Measurements from ENCODE around the gene POM121.
"Not testable (repeated sequence)": the region's sequence is repeated elsewhere in the genome, so short reads cannot be mapped to it uniquely, and the experiment has no call there.

Gene POM121

DNA sequence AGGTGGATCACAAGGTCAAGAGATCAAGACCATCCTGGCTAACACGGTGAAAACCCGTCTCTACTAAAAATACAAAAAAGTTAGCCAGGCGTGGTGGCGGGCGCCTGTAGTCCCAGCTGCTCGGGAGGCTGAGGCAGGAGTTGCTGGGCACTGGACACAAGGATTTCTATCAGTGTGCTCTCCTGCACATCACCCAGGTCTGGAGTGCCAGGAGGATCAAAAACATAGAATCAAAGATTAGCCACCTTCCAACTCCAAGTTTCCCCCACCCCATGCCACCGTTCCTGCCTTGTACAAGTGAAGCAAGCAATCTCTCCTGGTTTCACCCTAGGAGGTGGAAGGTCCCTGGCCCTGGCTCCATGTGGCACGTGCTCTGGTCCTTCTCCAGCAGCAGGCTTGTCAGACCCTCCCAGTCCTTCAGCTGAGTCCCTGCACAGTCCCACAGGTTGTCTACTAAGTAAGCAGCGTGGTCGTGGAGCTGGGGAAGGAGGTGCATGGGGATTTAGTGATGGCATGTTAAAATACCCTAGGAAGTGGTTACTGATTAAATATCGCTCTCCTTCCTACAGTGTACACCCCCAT is 73.1 kb downstream of the POM121 start:
- DNase-seq (ENCODE audit: low spot score), result not testable (repeated sequence)

Measured in hepatic stellate cell (primary cell).